GM18520 (cell line): Measurements from ENCODE around the gene GHR.

Experiments used
- ATAC-seq: cut with Tn5 transposase; IDR thresholded peaks from one replicate; pipeline ENCODE4 v1.9.1; 2021; ENCODE audit not compliant: unreplicated experiment

GHR gene

GRCh38 chr5:42515504-42515903, 92.3 kb downstream of the GHR start:
- ATAC-seq, result no peak

- ATAC-seq, result no peak
These were observed 93.2 kb downstream of the GHR start for GRCh38 chr5:42516282-42517042.

- no peak for ATAC-seq
These were observed 93.9 kb downstream of the GHR start for GRCh38 chr5:42517164-42517563.

GRCh38 chr5:42518595-42519221, 95.5 kb downstream of the GHR start:
- no peak for ATAC-seq

- ATAC-seq, result no peak
These were observed 97.0 kb downstream of the GHR start for GRCh38 chr5:42520203-42520602.

GRCh38 chr5:42520957-42521356, 97.7 kb downstream of the GHR start:
- no peak for ATAC-seq

- no peak for ATAC-seq
These were observed 98.2 kb downstream of the GHR start for GRCh38 chr5:42521406-42521805.

- ATAC-seq, result no peak
These were observed 99.5 kb downstream of the GHR start for GRCh38 chr5:42522783-42523182.

GRCh38 chr5:42526179-42526578, 102.9 kb downstream of the GHR start:
- ATAC-seq, result no peak

- ATAC-seq, result no peak
These were observed 108.4 kb downstream of the GHR start for GRCh38 chr5:42531611-42532010.

- ATAC-seq, result no peak
These were observed 118.9 kb downstream of the GHR start for GRCh38 chr5:42542106-42542505.

- no peak for ATAC-seq
These were observed 120.5 kb downstream of the GHR start for GRCh38 chr5:42543774-42544173.

- no peak for ATAC-seq
These were observed 121.8 kb downstream of the GHR start for GRCh38 chr5:42545038-42545437.

- no peak for ATAC-seq
These were observed 123.9 kb downstream of the GHR start for GRCh38 chr5:42547141-42547540.

- ATAC-seq, result no peak
These were observed 124.7 kb downstream of the GHR start for GRCh38 chr5:42547894-42548293.

GRCh38 chr5:42552597-42552996, 129.4 kb downstream of the GHR start:
- ATAC-seq, result no peak

- no peak for ATAC-seq
These were observed 130.2 kb downstream of the GHR start for GRCh38 chr5:42553461-42553860.

- ATAC-seq, result no peak
These were observed 131.8 kb downstream of the GHR start for GRCh38 chr5:42555010-42555409.

GRCh38 chr5:42555797-42556196, 132.6 kb downstream of the GHR start:
- ATAC-seq, result no peak

- ATAC-seq, result no peak
These were observed 134.4 kb downstream of the GHR start for GRCh38 chr5:42557689-42558088.

GRCh38 chr5:42561656-42562055, 138.4 kb downstream of the GHR start:
- ATAC-seq, result no peak

- ATAC-seq, result no peak
These were observed 141.6 kb downstream of the GHR start for GRCh38 chr5:42564689-42565356.
